ENCODE measurements around the gene MVK.

MVK gene

GRCh38 chr12:109605599-109606228 is 32.1 kb downstream of the MVK start:
- no peak for DNase-seq (ENCODE audit: low read depth in 2 of 2, low spot score in 1 of 2)

DNA sequence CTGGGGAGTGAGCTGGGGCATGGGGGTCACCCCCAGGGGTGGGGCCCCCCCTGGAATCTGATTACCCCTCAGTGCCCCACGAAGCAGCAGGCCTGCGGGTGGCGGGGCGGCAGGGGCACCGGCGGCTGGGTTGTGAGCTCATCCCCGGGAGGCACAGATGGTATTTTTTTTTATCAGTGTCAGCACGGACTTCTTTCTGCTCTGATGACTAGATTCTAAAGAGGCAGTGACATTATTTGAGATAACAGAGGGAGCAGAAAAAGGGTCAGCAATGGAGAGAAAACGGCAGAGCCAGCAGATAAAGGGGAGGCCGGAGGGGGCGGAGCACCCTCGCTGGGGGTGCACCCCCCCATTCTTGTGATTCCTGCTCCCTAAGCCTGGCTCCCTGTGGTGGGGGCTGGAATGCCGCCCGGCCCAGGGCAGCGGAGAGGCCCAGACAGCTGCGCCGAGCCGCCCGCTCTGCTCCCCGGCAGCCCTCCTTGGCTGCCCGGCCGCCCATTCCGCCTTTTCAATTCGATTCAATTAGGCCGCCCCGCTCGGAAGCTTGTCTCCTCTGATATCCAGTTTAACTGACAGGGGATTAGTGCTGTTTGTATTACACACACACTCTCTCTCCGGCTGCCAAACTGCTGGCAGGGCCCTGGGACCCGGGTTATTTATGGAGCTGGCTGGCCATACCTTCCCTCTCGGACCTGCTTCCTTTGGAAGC is 32.9 kb downstream of the MVK start:
- DNase-seq (ENCODE audit: low read depth in 2 of 2, low spot score in 1 of 2): no peak

GRCh38 chr12:109607618-109608017 is 34.0 kb downstream of the MVK start:
- no peak for DNase-seq (ENCODE audit: low read depth in 2 of 2, low spot score in 1 of 2)

DNA sequence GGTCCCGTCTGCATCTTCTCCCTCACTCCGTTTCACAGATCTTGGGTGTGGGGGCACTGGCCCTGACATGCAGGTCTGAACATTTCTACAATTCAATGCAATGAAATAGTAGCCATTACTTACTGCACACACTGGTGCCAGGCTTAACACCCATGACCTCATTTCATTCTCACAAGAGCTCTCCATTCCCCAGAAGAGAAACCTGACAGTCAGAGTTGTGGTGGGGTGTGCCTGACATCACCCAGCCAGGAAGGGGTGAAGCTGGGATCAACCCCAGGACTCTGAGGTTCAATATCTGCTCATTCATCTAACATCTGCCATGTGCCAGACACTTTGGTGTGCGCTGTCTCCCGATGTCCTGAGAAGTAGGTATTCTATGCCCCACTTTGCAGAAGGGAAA is 34.7 kb downstream of the MVK start:
- no peak for DNase-seq (ENCODE audit: low read depth in 2 of 2, low spot score in 1 of 2)

DNA sequence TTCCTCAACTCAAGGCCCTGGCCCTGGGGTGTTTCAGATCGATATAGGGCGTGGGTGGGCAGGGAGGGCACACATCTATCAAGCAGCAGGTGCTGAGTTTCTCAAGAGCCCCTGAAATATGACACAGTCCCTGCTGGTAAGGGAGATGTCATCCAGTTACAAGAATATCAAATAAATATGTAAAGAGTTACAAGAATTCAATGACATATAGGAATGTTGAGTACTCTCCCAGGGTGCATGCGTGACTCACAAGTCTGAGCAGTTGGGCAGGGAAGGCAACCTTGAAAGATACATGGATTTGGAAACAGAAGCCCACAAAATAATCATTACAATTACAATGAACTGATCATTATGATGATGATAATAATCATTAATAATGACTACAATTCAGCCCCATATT is 35.2 kb downstream of the MVK start:
- DNase-seq (ENCODE audit: low read depth in 2 of 2, low spot score in 1 of 2): no peak

DNA sequence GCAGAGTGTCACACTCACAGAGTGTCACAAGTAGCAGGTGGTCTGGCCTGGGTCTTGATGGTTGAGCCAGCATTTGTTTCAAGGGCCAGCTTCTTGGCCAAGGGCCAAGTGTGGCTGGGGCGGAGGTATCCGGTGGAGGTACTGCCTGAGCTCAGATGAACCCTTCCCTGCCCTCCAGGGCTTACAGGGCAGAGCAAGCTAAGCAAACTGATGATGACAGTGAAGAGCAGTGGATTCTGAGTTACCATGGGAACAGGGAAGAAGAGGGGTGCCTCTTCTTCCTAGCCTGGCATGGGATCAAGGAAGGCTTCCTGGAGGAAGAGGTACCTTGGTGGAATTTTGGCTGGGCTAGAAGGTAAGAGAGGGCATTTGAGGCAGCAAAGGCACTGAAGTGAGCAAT is 35.7 kb downstream of the MVK start:
- no peak for DNase-seq (ENCODE audit: low read depth in 2 of 2, low spot score in 1 of 2)

DNA sequence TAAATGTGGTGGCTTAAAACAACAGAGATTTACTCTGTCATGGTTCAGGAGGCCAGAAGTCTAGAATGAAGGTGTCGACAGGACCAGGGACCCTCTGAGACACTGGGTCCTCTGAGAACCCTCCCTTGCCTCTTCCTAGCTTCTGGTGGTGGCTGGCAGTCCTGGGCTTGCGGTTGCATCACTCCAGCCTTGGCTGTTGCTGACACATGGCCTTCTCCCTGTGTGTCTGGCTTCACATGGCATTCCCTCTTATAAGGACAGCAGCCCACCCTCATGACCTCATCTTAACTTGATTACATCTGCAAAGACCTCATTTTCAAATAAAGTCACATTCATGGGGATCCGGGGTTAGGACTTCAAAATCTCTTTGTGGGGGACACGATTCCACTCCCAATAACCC is 36.9 kb downstream of the MVK start:
- no peak for DNase-seq (ENCODE audit: low read depth in 2 of 2, low spot score in 1 of 2)

DNA sequence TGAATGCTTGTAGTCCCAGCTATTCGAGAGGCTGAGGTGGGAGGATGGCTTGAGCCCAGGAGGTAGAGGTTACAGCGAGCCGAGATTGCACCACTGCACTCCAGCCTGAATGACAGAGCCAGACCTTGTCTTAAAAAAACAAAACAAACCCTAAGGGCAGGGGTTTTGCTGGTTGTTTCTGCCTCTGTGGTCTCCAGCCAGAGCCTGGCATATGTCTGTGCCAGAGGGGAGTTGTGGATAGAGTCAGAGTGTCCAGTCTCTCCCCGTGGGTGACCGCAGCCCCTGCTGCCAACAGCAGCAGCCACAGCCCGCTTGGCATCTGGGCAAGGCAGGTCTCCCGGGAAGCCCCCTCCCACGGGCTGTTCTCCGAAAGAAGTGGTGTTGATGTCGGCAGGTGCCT is 37.6 kb downstream of the MVK start:
- no peak for DNase-seq (ENCODE audit: low read depth in 2 of 2, low spot score in 1 of 2)

DNA sequence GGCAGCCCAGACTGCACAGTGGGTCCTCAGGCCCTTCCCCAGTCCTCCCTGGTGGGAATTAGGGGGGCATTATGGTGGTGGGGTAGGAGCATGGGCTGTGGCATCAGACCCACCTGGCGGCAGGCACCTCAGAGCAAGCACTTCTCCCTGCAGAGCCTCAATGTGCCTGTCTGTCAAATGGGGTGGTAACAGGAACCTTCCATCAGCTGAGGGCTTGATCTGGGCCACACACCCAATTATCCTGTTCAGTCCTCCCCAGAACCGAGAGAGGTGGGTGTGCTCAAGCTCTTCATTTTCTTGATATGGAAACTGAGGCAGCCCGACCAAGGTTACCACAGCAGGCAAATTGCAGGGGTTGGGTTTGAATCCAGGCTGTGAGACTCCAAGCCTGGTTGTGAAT is 38.4 kb downstream of the MVK start:
- DNase-seq (ENCODE audit: low read depth in 2 of 2, low spot score in 1 of 2): no peak

- no peak for DNase-seq (ENCODE audit: low read depth in 2 of 2, low spot score in 1 of 2)
Measured at GRCh38 chr12:109612975-109613502, 39.4 kb downstream of the MVK start.

DNA sequence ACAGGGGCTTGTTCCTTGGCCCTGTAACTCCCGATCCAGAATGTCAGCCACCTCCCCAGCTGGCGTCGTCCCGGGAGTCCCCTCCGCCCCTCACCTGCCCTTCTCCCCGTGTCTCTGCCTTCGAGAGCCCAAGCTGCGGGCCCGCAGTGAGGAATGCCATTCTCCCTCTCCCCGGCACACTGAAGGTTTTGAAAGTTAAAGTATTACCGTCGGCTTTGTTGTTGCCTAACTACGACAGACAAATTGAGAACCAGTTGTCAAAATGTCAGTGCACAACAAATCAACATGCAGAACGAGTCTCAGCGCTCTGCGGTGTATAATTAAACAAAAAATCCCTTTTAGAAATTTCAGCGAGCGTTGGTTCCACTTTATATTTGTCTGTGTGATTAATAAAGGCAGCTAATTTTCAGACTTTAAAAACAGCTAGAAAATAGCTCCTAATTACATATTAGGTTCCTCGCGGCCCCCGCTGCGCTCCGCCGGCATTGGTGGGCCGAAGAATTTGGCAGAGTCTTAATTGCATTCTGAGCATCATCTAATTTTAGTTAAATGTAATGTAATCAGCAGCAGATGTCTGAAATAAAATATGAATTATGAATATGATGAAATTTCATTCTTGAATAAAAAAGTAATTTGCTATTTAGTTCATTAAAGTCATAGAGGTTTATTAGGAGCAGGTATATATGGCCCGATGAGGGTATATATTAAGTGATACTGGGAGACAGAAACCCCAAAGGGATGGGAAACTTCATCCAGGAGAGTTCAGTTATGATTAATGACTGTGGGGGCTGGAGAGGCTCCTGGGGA is 40.3 kb downstream of the MVK start:
- DNase-seq (ENCODE audit: low read depth in 2 of 2, low spot score in 1 of 2): no peak

DNA sequence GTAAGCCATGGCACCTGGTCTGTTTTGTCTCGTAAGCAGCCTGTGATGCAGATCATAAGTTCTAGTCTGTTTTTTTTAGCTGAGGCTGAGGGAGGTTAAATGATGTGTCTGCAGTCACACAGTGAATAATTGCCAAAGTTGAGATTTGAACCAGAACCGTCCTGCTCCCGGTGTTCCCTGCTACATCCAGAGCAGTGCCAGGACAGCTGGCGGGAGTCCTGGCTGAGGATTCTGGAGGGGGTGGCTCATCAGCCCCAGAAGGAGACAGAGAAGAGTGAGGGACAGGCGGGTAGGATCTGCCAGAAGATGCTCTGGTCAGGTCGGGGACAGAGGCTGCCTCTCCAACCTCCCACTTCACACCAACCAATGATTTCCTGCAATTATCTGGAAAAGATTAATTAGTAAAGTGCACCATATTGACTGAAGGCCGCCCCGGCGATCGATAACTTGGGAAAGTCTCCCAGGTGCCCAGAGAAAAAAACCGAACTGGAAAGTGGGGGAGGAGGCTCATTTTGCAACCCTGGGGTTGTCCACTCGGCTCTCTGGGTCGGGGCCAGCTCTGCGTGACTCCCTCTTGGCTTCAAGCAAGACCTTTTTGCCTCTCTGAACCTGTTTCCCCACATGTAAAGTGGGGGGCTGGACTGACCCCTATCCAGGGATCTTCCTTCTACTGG is 42.1 kb downstream of the MVK start:
- DNase-seq (ENCODE audit: low read depth in 2 of 2, low spot score in 1 of 2): no peak

DNA sequence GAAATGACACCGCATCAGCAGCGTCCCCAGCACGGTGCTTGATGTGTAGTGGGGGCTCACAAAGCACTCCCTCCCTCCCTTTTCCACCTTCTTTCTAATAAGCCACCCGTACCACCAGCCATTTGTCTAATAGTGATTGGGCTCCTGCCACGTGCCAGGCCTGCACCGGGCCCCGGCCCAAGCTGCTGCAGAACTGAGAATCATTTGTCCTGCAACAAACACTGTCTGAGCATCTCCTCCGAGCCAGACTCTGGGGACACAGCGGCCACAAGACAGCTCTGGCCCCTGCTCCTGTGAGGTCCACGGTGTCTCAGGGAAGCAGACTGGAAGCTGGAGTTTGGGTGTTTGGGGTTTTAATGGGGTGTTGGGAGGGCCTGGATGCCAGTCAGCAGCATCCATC is 43.9 kb downstream of the MVK start:
- no peak for DNase-seq (ENCODE audit: low read depth in 2 of 2, low spot score in 1 of 2)

- no peak for DNase-seq (ENCODE audit: low read depth in 2 of 2, low spot score in 1 of 2)
Measured at GRCh38 chr12:109618082-109618481, 44.5 kb downstream of the MVK start.

DNA sequence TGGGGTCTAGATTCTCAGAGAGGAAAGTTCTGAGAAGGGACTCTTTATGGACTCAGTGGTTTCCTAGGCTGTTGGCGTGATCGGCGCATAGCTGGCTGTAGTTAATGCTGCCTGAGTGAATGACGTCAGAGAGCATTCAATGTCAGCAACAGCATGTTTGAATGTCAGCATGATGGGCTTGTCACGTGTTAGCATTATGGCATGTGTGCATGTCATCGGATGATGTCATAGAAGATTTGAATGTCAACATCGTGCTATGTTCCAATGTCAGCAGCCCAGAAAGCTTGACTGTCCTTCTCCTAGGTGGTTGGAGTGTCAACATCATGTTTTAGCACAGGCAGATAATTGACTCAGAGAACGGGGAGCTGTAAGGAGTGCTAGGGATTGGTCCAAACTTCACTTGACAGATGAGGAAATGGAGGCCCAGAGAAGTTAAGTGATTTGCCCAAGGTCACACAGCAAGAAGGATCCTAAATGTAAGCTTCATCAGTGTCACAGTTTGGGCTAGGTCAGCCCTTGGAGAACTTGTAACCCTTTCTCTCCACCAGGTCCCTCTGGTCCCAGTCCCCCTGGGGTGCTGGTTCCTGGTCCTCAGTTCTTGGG is 45.5 kb downstream of the MVK start:
- DNase-seq (ENCODE audit: low read depth in 2 of 2, low spot score in 1 of 2): no peak

DNA sequence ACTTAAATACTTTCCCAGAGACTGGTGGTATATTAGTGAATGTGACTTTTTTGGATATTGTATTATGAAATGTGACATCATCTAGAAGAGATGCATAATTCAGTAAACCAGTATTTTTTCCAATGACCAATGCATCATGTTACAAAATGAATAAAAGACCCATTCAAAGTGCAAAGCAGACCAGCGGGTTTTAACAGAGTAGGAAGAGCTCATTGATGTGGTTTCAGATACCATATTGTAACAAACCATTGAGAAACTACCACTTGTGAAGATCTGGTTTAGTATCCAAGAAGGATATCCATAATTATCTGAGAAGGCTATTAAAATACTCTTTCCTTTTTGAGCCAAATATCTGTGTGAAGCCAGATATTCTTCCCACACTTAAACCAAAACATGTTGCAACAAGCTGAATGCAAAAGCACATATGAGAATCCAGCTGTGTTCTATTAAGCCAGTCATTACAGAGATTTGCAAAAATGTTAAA is 47.7 kb downstream of the MVK start:
- DNase-seq (ENCODE audit: low read depth in 2 of 2, low spot score in 1 of 2): no peak

- no peak for DNase-seq (ENCODE audit: low read depth in 2 of 2, low spot score in 1 of 2)
Measured at GRCh38 chr12:109621901-109622364, 48.3 kb downstream of the MVK start.

DNA sequence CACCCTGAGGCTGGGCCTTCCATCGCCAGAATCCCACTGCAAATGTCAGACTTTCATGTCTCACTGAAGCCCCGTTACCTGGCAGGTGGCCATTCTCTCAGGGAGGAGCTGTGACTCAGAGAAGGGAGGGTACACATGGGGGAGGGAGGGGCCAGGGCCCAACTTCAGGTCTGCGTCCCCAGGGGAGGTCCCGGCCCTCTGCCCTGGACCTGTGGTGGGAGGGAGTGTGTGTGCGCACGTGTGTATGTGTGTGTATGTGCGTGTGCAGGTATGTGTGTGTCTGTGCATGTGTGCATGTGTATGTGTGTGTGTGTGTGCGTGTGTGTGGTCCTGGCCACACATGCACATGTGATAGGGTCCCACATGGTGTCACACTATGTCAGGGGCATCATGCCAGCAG is 50.9 kb downstream of the MVK start:
- DNase-seq (ENCODE audit: low read depth in 2 of 2, low spot score in 1 of 2): no peak

GRCh38 chr12:109625131-109625559 is 51.6 kb downstream of the MVK start:
- DNase-seq (ENCODE audit: low read depth in 2 of 2, low spot score in 1 of 2): no peak

GRCh38 chr12:109625749-109626377 is 52.3 kb downstream of the MVK start:
- no peak for DNase-seq (ENCODE audit: low read depth in 2 of 2, low spot score in 1 of 2)
